Neural progenitor cell (in vitro differentiated cells): ENCODE measurements around the gene UTS2B. TPM values are rescaled to one million over a fixed set of nuclear protein-coding genes. Genes with fewer than 3 reads are reported as not detected.

Source experiments
- DNase-seq: peaks from one replicate; pipeline ENCODE4 v3.0.0-alpha.2; 2016; ENCODE audit warnings: low spot score
- H2AFZ ChIP-seq: fragments of 200-600 bp; sonication (generic); replicated peaks from 2 replicates; pipeline ENCODE4 v1.6.1; 2016; ENCODE audit warnings: antibody characterized with exemption
- H3F3A ChIP-seq: fragments of 200-600 bp; sonication (generic); 2 replicates; pipeline ENCODE4 v1.6.1; 2016; ENCODE audit warnings: antibody characterized with exemption, low read depth
- H3K27ac ChIP-seq: fragments of 200-600 bp; sonication (generic); 2 replicates; pipeline ENCODE4 v1.5.1; 2016; ENCODE audit warnings: mild to moderate bottlenecking
- H3K27me3 ChIP-seq: fragments of 200-600 bp; sonication (generic); 2 replicates; pipeline ENCODE4 v1.6.1; 2016; ENCODE audit warnings: mild to moderate bottlenecking, moderate library complexity
- H3K36me3 ChIP-seq: fragments of 200-600 bp; sonication (generic); 2 replicates; pipeline ENCODE4 v1.5.1; 2016
- H3K4me1 ChIP-seq: fragments of 200-600 bp; sonication (generic); 2 replicates; pipeline ENCODE4 v1.6.1; 2016; ENCODE audit warnings: mixed run types
- H3K4me2 ChIP-seq: fragments of 200-600 bp; sonication (generic); 2 replicates; pipeline ENCODE4 v1.6.1; 2016
- H3K4me3 ChIP-seq: fragments of 200-600 bp; sonication (generic); 2 replicates; pipeline ENCODE4 v1.5.1; 2016
- H3K79me2 ChIP-seq: fragments of 200-600 bp; sonication (generic); 2 replicates; pipeline ENCODE4 v1.6.1; 2016; ENCODE audit warnings: low read depth
- H3K9ac ChIP-seq: fragments of 200-600 bp; sonication (generic); 2 replicates; pipeline ENCODE4 v1.6.1; 2016
- H3K9me3 ChIP-seq: fragments of 200-600 bp; sonication (generic); 2 replicates; pipeline ENCODE4 v1.5.1; 2016; ENCODE audit warnings: low read depth
- H4K20me1 ChIP-seq: fragments of 200-600 bp; sonication (generic); 2 replicates; pipeline ENCODE4 v1.6.1; 2016; ENCODE audit warnings: low read depth
- H3K27ac Mint-ChIP-seq: 3 replicates; pipeline ENCODE4 v1.8.0; 2021; ENCODE audit warnings: mixed read lengths
- H3K27me3 Mint-ChIP-seq: 2 replicates; pipeline ENCODE4 v1.8.0; 2022; ENCODE audit warnings: low read depth, mild to moderate bottlenecking, inconsistent platforms, moderate library complexity, mixed read lengths; ENCODE audit not compliant: insufficient read depth
- H3K36me3 Mint-ChIP-seq: 3 replicates; pipeline ENCODE4 v1.8.0; 2021; ENCODE audit warnings: mixed read lengths
- H3K4me1 Mint-ChIP-seq: 3 replicates; pipeline ENCODE4 v1.8.0; 2021; ENCODE audit warnings: mixed read lengths
- H3K4me3 Mint-ChIP-seq: 3 replicates; pipeline ENCODE4 v1.8.0; 2021; ENCODE audit warnings: mild to moderate bottlenecking, moderate library complexity, mixed read lengths
- H3K9me3 Mint-ChIP-seq: 3 replicates; pipeline ENCODE4 v1.8.0; 2020; ENCODE audit warnings: mixed read lengths
- EZH2 ChIP-seq: fragments of 200-600 bp; sonication (generic); IDR thresholded peaks from 2 replicates; pipeline ENCODE4 v1.6.1; 2017; ENCODE audit warnings: antibody characterized with exemption, mild to moderate bottlenecking, moderate library complexity
- EZH2phosphoT487 ChIP-seq: fragments of 200-600 bp; sonication (generic); IDR thresholded peaks from 2 replicates; pipeline ENCODE4 v1.6.1; 2017; ENCODE audit warnings: antibody characterized with exemption
- total RNA-seq: library from RNA; depleted of rRNA; stranded (reverse); fragments of >200 nt; gene quantifications from 2 replicates; pipeline ENCODE4 v1.2.3, GENCODE V29; 2015; ENCODE audit warnings: low replicate concordance
- TF ChIP-seq, protein P1 (sequence below): fragments of 200-600 bp; sonication (generic); IDR thresholded peaks from 2 replicates; pipeline ENCODE4 v1.5.1; 2017; ENCODE audit warnings: antibody characterized with exemption, mild to moderate bottlenecking

The UTS2B gene
- total RNA-seq, 1 donor from 2014 or later = not detected

DNA sequence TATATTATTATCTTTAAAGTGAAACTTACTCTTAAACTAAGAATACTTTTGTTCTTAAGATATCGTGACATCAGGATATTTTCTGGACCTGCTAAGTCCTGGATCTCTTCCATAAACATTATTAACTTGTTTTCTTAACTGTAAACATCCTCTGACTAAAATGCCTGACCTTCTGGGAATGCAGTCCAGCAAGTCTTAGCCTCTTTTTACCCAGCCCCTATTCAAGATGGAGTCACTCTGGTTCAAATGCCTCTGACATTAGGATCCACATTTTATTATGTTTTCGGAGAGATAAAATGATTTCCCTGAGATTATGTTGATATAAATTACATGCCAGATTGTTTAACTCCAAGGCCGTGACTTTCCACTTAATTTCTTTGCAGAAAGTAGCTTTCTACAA lies 93.7 kb downstream of the UTS2B start:
- Mint-ChIP-seq H3K4me3 (no peak overlapping the region), H3K27ac (no peak overlapping the region), H3K36me3 (no peaks in the 10 kb centered on the region), H3K9me3 (no peaks in the 10 kb centered on the region), H3K27me3 (peaks cover 3% of the 10 kb centered on the region), H3K4me1 (peaks cover 25% of the 10 kb centered on the region)
- no peaks in the 10 kb centered on the region for H3K9me3 ChIP-seq
- H3K79me2 ChIP-seq = no peaks in the 10 kb centered on the region
- no peaks in the 10 kb centered on the region for H3K27me3 ChIP-seq
- no peak overlapping the region for H3K9ac ChIP-seq
- no peak overlapping the region for H2AFZ ChIP-seq
- no peak overlapping the region for H3K4me2 ChIP-seq
- H3F3A ChIP-seq = peaks cover 13% of the 10 kb centered on the region
- H3K4me3 ChIP-seq = no peak overlapping the region
- no peaks in the 10 kb centered on the region for H4K20me1 ChIP-seq
- peaks cover 9% of the 10 kb centered on the region for H3K4me1 ChIP-seq
- DNase-seq = no peak
- TF ChIP-seq, protein P1, sequence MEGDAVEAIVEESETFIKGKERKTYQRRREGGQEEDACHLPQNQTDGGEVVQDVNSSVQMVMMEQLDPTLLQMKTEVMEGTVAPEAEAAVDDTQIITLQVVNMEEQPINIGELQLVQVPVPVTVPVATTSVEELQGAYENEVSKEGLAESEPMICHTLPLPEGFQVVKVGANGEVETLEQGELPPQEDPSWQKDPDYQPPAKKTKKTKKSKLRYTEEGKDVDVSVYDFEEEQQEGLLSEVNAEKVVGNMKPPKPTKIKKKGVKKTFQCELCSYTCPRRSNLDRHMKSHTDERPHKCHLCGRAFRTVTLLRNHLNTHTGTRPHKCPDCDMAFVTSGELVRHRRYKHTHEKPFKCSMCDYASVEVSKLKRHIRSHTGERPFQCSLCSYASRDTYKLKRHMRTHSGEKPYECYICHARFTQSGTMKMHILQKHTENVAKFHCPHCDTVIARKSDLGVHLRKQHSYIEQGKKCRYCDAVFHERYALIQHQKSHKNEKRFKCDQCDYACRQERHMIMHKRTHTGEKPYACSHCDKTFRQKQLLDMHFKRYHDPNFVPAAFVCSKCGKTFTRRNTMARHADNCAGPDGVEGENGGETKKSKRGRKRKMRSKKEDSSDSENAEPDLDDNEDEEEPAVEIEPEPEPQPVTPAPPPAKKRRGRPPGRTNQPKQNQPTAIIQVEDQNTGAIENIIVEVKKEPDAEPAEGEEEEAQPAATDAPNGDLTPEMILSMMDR = no peak
- TF ChIP-seq EZH2 (no peak), EZH2phosphoT487 (no peak)
- H3K27ac ChIP-seq = no peak overlapping the region
- H3K36me3 ChIP-seq = no peaks in the 10 kb centered on the region

DNA sequence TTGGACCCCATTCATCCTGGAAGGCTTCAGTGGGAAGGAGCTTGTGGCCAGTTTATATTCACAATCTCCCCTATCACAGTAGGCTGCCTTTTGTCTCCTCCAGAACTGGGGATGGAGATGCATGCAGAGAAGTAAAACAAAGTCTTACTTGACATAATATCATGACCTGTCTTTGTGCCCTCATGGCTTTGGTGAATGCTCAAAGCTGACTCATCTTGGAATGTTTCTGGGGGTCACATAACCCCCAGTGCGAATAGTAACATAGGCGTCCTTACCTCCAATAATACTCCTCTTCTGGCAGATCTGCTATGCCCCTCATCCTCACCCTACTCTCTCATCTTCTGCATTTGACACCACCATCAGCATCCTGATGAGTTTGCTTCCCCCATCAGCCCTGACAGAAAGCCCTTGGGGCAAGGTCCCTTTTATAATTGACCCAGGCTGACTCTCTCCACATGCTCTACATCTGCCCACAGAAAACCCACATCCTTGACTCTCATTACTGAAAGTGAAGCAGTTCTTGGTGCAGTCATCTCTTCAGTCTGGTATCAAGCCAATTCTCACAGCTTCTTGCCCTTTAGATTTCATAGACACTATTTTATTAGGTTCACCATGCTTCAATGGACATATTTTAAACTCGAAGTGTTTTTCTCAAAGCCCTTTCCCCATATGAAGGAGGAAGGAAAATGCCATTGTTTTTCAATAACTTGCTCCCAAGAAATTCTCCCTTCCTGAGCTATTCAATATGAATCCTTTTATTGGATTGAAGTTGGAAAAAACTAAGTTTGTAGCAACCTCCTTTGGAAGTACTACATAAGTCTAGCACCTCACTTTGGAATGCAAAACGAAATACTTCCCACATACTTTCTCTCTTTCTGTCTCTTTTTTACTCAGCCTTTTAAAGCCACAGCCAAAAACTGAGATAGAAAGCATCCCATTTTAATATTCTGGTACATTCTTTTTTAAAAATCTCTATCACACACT lies 94.7 kb downstream of the UTS2B start:
- H3K27me3 ChIP-seq = no peaks in the 10 kb centered on the region
- H3K4me2 ChIP-seq = no peak overlapping the region
- Mint-ChIP-seq H3K4me3 (no peak overlapping the region), H3K27me3 (peaks cover 3% of the 10 kb centered on the region), H3K36me3 (no peaks in the 10 kb centered on the region), H3K9me3 (no peaks in the 10 kb centered on the region), H3K4me1 (peaks cover 25% of the 10 kb centered on the region), H3K27ac (peak overlapping the region; percentile 55)
- H3K9me3 ChIP-seq = no peaks in the 10 kb centered on the region
- no peak overlapping the region for H3K27ac ChIP-seq
- DNase-seq = no peak
- H3K4me1 ChIP-seq = peaks cover 9% of the 10 kb centered on the region
- peaks cover 13% of the 10 kb centered on the region for H3F3A ChIP-seq
- TF ChIP-seq, protein P1 = no peak
- no peak for TF ChIP-seq EZH2phosphoT487
- TF ChIP-seq EZH2 = no peak
- no peaks in the 10 kb centered on the region for H3K79me2 ChIP-seq
- H4K20me1 ChIP-seq = no peaks in the 10 kb centered on the region
- H3K36me3 ChIP-seq = no peaks in the 10 kb centered on the region
- no peak overlapping the region for H3K4me3 ChIP-seq
- H2AFZ ChIP-seq = no peak overlapping the region
- H3K9ac ChIP-seq = no peak overlapping the region

GRCh38 chr3:191234216-191234615 lies 96.1 kb downstream of the UTS2B start:
- Mint-ChIP-seq H3K27ac (no peak overlapping the region), H3K27me3 (peaks cover 3% of the 10 kb centered on the region), H3K9me3 (no peaks in the 10 kb centered on the region), H3K36me3 (no peaks in the 10 kb centered on the region), H3K4me1 (peaks cover 23% of the 10 kb centered on the region), H3K4me3 (no peak overlapping the region)
- H3K4me1 ChIP-seq = no peaks in the 10 kb centered on the region
- no peaks in the 10 kb centered on the region for H3K79me2 ChIP-seq
- H3K9me3 ChIP-seq = no peaks in the 10 kb centered on the region
- H3K4me2 ChIP-seq = no peak overlapping the region
- no peaks in the 10 kb centered on the region for H4K20me1 ChIP-seq
- no peak overlapping the region for H2AFZ ChIP-seq
- no peaks in the 10 kb centered on the region for H3K27me3 ChIP-seq
- no peak for DNase-seq
- H3F3A ChIP-seq = peaks cover 9% of the 10 kb centered on the region
- no peak overlapping the region for H3K9ac ChIP-seq
- no peak overlapping the region for H3K4me3 ChIP-seq
- TF ChIP-seq EZH2 (no peak), EZH2phosphoT487 (no peak)
- TF ChIP-seq, protein P1 = no peak
- no peaks in the 10 kb centered on the region for H3K36me3 ChIP-seq
- H3K27ac ChIP-seq = no peak overlapping the region
